ENCODE data around the gene GMDS. TPM values are rescaled to one million over a fixed set of nuclear protein-coding genes. Genes with fewer than 3 reads are reported as not detected.
A peak's percentile ranks its signal among the peaks of the same experiment; 100 is the strongest.

GMDS gene
- total and polyA plus RNA-seq, 2 of the 13 experiments (the other 11 are each of a cell fraction or from before 2014, with no cell fraction given) = 64.4 to 112 TPM

- TF ChIP-seq CTCF (CRISPR knock-in tag; IDR thresholded peaks at IDR 0.05) (peak; percentile 99), ERF (CRISPR knock-in tag; IDR thresholded peaks at IDR 0.05) (0 out of 2 replicates have a peak, but pooled peaks have one; percentile 57), TFDP1 (CRISPR knock-in tag; IDR thresholded peaks at IDR 0.05; ENCODE audit: borderline replicate concordance) (peak; percentile 27; the same call in 1 of the 2 replicates), KDM2A (CRISPR knock-in tag; IDR thresholded peaks at IDR 0.05; ENCODE audit: borderline replicate concordance, low read depth) (peak; percentile 62; the same call in 1 of the 2 replicates), PATZ1 (CRISPR knock-in tag; IDR thresholded peaks at IDR 0.05) (peak; percentile 57; the same call in 1 of the 2 replicates), KAT8 (CRISPR knock-in tag; IDR thresholded peaks at IDR 0.05) (0 out of 2 replicates have a peak, but pooled peaks have one; percentile 26), KMT2B (CRISPR knock-in tag; IDR thresholded peaks at IDR 0.05) (0 out of 2 replicates have a peak, but pooled peaks have one; percentile 40), STAG1 (CRISPR knock-in tag; IDR thresholded peaks at IDR 0.05) (peak; percentile 99), KDM5B (CRISPR knock-in tag; IDR thresholded peaks at IDR 0.05; ENCODE audit: borderline replicate concordance) (peak; percentile 32; the same call in 1 of the 2 replicates), ZNF619 (CRISPR knock-in tag; IDR thresholded peaks at IDR 0.05) (no peak), CBX1 (IDR thresholded peaks at IDR 0.05; ENCODE audit: low read depth) (no peak)
Measured at GRCh38 chr6:1596088-1596852, 649.1 kb downstream of the GMDS start (continued).
